H1 (cell line): Measurements from ENCODE around the gene DSP. TPM values are rescaled to one million over a fixed set of nuclear protein-coding genes. Genes with fewer than 3 reads are reported as not detected.

ENCODE experiments used
- EP300 ChIP-seq, 2 experiments: IDR thresholded peaks; 1 replicate in 1 of 2; 2 replicates in 1 of 2; pipeline ENCODE4 v1.6.1; 2011 to 2012; ENCODE audit warnings: low read depth in 2 of 2, low read length in 2 of 2, mild to moderate bottlenecking in 2 of 2, borderline replicate concordance in 1 of 2, inconsistent platforms in 1 of 2, moderate library complexity in 1 of 2
- PHF8 ChIP-seq: fragments of 200-600 bp; sonication (generic); conservative IDR thresholded peaks from 2 replicates; pipeline ENCODE4 v1.7.1; 2012; ENCODE audit warnings: low read depth, mild to moderate bottlenecking, inconsistent platforms, low read length, moderate library complexity
- polyA plus RNA-seq, 7 experiments: library from polyadenylated mRNA; depleted of rRNA in 3 of 7; stranded (reverse) in 5 of 7; unstranded in 2 of 7; fragments of >200 nt in 5 of 7; fragments of 200-250 nt in 2 of 7; gene quantifications; 1 replicate in 5 of 7; 2 replicates in 1 of 7; 4 replicates in 1 of 7; pipeline versions ENCODE4 v1.2.1 to v1.2.3, GENCODE V29; 2011 to 2013; ENCODE audit warnings: missing spikeins in 2 of 7, mixed read lengths in 2 of 7
- total RNA-seq: library from RNA; stranded (reverse); fragmentation: NEBNext Ultra II Directional; extraction: Animal tissue kit (Norgen Biotek cat#: 25700); gene quantifications from 2 replicates; pipeline ENCODE4 v1.2.1, GENCODE V29; 2021

Gene DSP
- total and polyA plus RNA-seq, 2 of the 8 experiments (the other 6 are each of a cell fraction or from before 2014, with no cell fraction given) = 14.3 to 48.5 TPM

- TF ChIP-seq PHF8 (no peak), EP300 (IDR thresholded peaks at IDR 0.05; ENCODE audit: borderline replicate concordance in 1 of 2, low read depth in 2 of 2, low read length in 2 of 2) (no peak)
- TF ChIP-seq, all 59 proteins: peak for 0
Observed at GRCh38 chr6:7504041-7504440, 37.4 kb upstream of the DSP start (continued).
